H1 (cell line): ENCODE measurements around the gene HOXA13. TPM values are rescaled to one million over a fixed set of nuclear protein-coding genes. Genes with fewer than 3 reads are reported as not detected.

Source experiments
- CTCF ChIA-PET: fragments of 300-600 bp; sonication (Branson Sonifier 250); formaldehyde crosslinking; loops from one replicate; lab custom pipeline; 2021; ENCODE audit not compliant: partially characterized antibody; lab: Charles Lee
- POLR2A ChIA-PET: fragments of 300-600 bp; sonication (Branson Sonifier 250); formaldehyde crosslinking; loops from one replicate; lab custom pipeline; 2021; ENCODE audit warnings: inconsistent platforms; ENCODE audit not compliant: partially characterized antibody; lab: Charles Lee
- DNase-seq, 2 experiments: peaks; one replicate each; pipeline versions ENCODE4 v3.0.0 to v3.0.0-alpha.2; 2010 to 2022; ENCODE audit warnings: low spot score in 2 of 2, low read depth in 1 of 2, mixed read lengths in 1 of 2
- FAIRE-seq: peaks from 2 replicates; lab custom pipeline; 2011; peaks lifted over from hg19 to GRCh38; lab: Jason Lieb, UNC
- H2AFZ ChIP-seq: 2 replicates; pipeline ENCODE4 v1.8.1; 2012; ENCODE audit warnings: low read length, inconsistent platforms
- H2AK5ac ChIP-seq: 2 replicates; pipeline ENCODE4 v1.6.1; 2013; ENCODE audit warnings: low read depth, low read length
- H2BK120ac ChIP-seq: replicated peaks from 2 replicates; pipeline ENCODE3; 2013; ENCODE audit warnings: low read depth, low read length, inconsistent platforms
- H2BK12ac ChIP-seq: 2 replicates; pipeline ENCODE4 v1.6.1; 2013; ENCODE audit warnings: low read depth, low read length
- H2BK15ac ChIP-seq: 2 replicates; pipeline ENCODE4 v1.6.1; 2013; ENCODE audit warnings: low read length
- H2BK20ac ChIP-seq: 2 replicates; pipeline ENCODE4 v1.6.1; 2013; ENCODE audit warnings: low read length
- H2BK5ac ChIP-seq: 2 replicates; pipeline ENCODE4 v1.6.1; 2013; ENCODE audit warnings: low read depth, low read length
- H3K14ac ChIP-seq: 2 replicates; pipeline ENCODE4 v1.6.1; 2013; ENCODE audit warnings: inconsistent platforms; ENCODE audit not compliant: insufficient read length
- H3K18ac ChIP-seq: 2 replicates; pipeline ENCODE4 v1.6.1; 2013; ENCODE audit warnings: low read length; ENCODE audit errors: extremely low read depth
- H3K23ac ChIP-seq: 2 replicates; pipeline ENCODE4 v1.6.1; 2013; ENCODE audit warnings: inconsistent platforms; ENCODE audit not compliant: insufficient read length
- H3K23me2 ChIP-seq: 2 replicates; pipeline ENCODE4 v1.6.1; 2013; ENCODE audit warnings: low read depth, low read length
- H3K27ac ChIP-seq: 2 replicates; pipeline ENCODE4 v1.6.1; 2011; ENCODE audit warnings: low read depth, low read length, inconsistent platforms
- H3K27me3 ChIP-seq, 4 experiments: replicated peaks in 1 of 4; 1 replicate in 1 of 4; 2 replicates in 3 of 4; pipeline versions ENCODE4 v1.6.1 to v1.8.1; 2011 to 2013; ENCODE audit warnings: low read length in 3 of 4, mild to moderate bottlenecking in 3 of 4, inconsistent platforms in 2 of 4, mixed read lengths in 2 of 4, moderate library complexity in 1 of 4; ENCODE audit not compliant: control insufficient read depth in 3 of 4, insufficient read depth in 3 of 4; ENCODE audit errors: extremely low read depth in 1 of 4
- H3K36me3 ChIP-seq, 4 experiments: 2 replicates each; pipeline versions ENCODE4 v1.6.1 to v1.8.1; 2011 to 2013; ENCODE audit warnings: mild to moderate bottlenecking in 4 of 4, low read length in 3 of 4, moderate library complexity in 2 of 4, control low read depth in 1 of 4, inconsistent platforms in 1 of 4; ENCODE audit not compliant: insufficient read depth in 4 of 4, control insufficient read depth in 2 of 4
- H3K4ac ChIP-seq: replicated peaks from 2 replicates; pipeline ENCODE3; 2013; ENCODE audit warnings: low read length, low read depth, mixed read lengths, inconsistent platforms; ENCODE audit not compliant: insufficient read length
- H3K4me1 ChIP-seq, 4 experiments: replicated peaks in 1 of 4; 1 replicate in 1 of 4; 2 replicates in 3 of 4; pipeline versions ENCODE4 v1.6.1 to v1.8.1; 2011 to 2013; ENCODE audit warnings: low read length in 3 of 4, inconsistent platforms in 2 of 4, mixed read lengths in 1 of 4; ENCODE audit not compliant: insufficient read depth in 4 of 4, control insufficient read depth in 3 of 4
- H3K4me2 ChIP-seq, 2 experiments: 2 replicates each; pipeline versions ENCODE4 v1.6.1 to v1.8.1; 2011 to 2013; ENCODE audit warnings: low read depth in 2 of 2, low read length in 2 of 2, control low read depth in 1 of 2, inconsistent platforms in 1 of 2, mild to moderate bottlenecking in 1 of 2; ENCODE audit not compliant: insufficient read depth in 1 of 2
- H3K4me3 ChIP-seq, 4 experiments: fragments of 200-600, 300-600 bp in 1 of 4; sonication (generic), shearing (Covaris generic), sonication (Bioruptor Twin) in 1 of 4; 2 replicates each; pipeline versions ENCODE4 v1.5.1 to v1.8.1; 2011 to 2016; ENCODE audit warnings: low read length in 4 of 4, low read depth in 3 of 4, control low read depth in 2 of 4, inconsistent platforms in 2 of 4, mild to moderate bottlenecking in 2 of 4, mixed read lengths in 1 of 4, moderate library complexity in 1 of 4; ENCODE audit not compliant: insufficient read depth in 2 of 4; ENCODE audit errors: extremely low read depth in 1 of 4
- H3K56ac ChIP-seq: replicated peaks from 2 replicates; pipeline ENCODE3; 2013; ENCODE audit warnings: low read depth, mild to moderate bottlenecking, mixed read lengths, low read length, inconsistent platforms; ENCODE audit not compliant: insufficient read length
- H3K79me1 ChIP-seq: 2 replicates; pipeline ENCODE4 v1.6.1; 2013; ENCODE audit warnings: low read depth, low read length, control low read depth
- H3K79me2 ChIP-seq, 2 experiments: 2 replicates each; pipeline versions ENCODE4 v1.6.1 to v1.8.1; 2012 to 2013; ENCODE audit warnings: low read length in 2 of 2, mild to moderate bottlenecking in 2 of 2, inconsistent platforms in 1 of 2; ENCODE audit not compliant: insufficient read depth in 2 of 2, control insufficient read depth in 1 of 2
- H3K9ac ChIP-seq, 4 experiments: replicated peaks in 1 of 4; 1 replicate in 1 of 4; 2 replicates in 3 of 4; pipeline versions ENCODE4 v1.6.1 to v1.8.1; 2011 to 2013; ENCODE audit warnings: low read depth in 3 of 4, low read length in 3 of 4, control low read depth in 2 of 4, mild to moderate bottlenecking in 2 of 4, moderate library complexity in 2 of 4, inconsistent platforms in 1 of 4; ENCODE audit errors: extremely low read depth in 1 of 4
- H3K9me3 ChIP-seq, 2 experiments: 2 replicates each; pipeline versions ENCODE4 v1.6.1 to v1.8.1; 2012 to 2013; ENCODE audit warnings: mild to moderate bottlenecking in 2 of 2, moderate library complexity in 2 of 2, control low read depth in 1 of 2, inconsistent platforms in 1 of 2, low read depth in 1 of 2, low read length in 1 of 2, mixed read lengths in 1 of 2; ENCODE audit not compliant: insufficient read depth in 2 of 2
- H4K20me1 ChIP-seq, 2 experiments: replicated peaks in 1 of 2; 2 replicates each; pipeline versions ENCODE3 to v1.8.1; 2011 to 2013; ENCODE audit warnings: inconsistent platforms in 2 of 2, low read length in 2 of 2, mild to moderate bottlenecking in 1 of 2; ENCODE audit not compliant: insufficient read depth in 2 of 2, control insufficient read depth in 1 of 2
- H4K5ac ChIP-seq: 2 replicates; pipeline ENCODE4 v1.6.1; 2013; ENCODE audit warnings: low read length, low read depth, mixed read lengths, inconsistent platforms; ENCODE audit not compliant: insufficient read length
- H4K8ac ChIP-seq: 2 replicates; pipeline ENCODE4 v1.8.0; 2013; ENCODE audit warnings: mild to moderate bottlenecking, moderate library complexity, low read length, inconsistent platforms; ENCODE audit not compliant: insufficient read depth; ENCODE audit errors: extremely low read depth
- H4K91ac ChIP-seq: replicated peaks from 2 replicates; pipeline ENCODE3; 2013; ENCODE audit warnings: low read length, mixed read lengths, inconsistent platforms; ENCODE audit not compliant: insufficient read length
- RNF2 ChIP-seq: fragments of 200-900, 300-1000 bp; sonication (generic); IDR thresholded peaks from 2 replicates; pipeline ENCODE4 v1.7.1; 2016; ENCODE audit warnings: borderline replicate concordance, low read depth, mild to moderate bottlenecking, antibody characterized with exemption, low read length; ENCODE audit not compliant: poor library complexity, severe bottlenecking; ENCODE audit errors: missing control alignments
- RXRA ChIP-seq: IDR thresholded peaks from 2 replicates; pipeline ENCODE4 v1.6.1; 2011; ENCODE audit warnings: low read depth, mild to moderate bottlenecking, low read length, moderate library complexity; ENCODE audit not compliant: insufficient read depth
- WGBS, 2 experiments: shearing (Covaris generic) in 1 of 2; methylation state at CpG; one replicate each; pipeline versions ENCODE4 v1.1.6 to v1.1.7; 2013 to 2015; ENCODE audit warnings: low lambda C conversion rate in 2 of 2, mixed read lengths in 2 of 2, inconsistent platforms in 1 of 2, low coverage in 1 of 2, missing lambda C conversion rate in 1 of 2; ENCODE audit not compliant: insufficient replicate concordance in 2 of 2, insufficient coverage in 1 of 2, insufficient read length in 1 of 2; ENCODE audit errors: extremely low coverage in 1 of 2, missing lambda C conversion rate in 1 of 2; 5-methylcytosine and 5-hydroxymethylcytosine counted together
- polyA plus RNA-seq, 7 experiments: library from polyadenylated mRNA; depleted of rRNA in 3 of 7; stranded (reverse) in 5 of 7; unstranded in 2 of 7; fragments of >200 nt in 5 of 7; fragments of 200-250 nt in 2 of 7; gene quantifications; 1 replicate in 5 of 7; 2 replicates in 1 of 7; 4 replicates in 1 of 7; pipeline versions ENCODE4 v1.2.1 to v1.2.3, GENCODE V29; 2011 to 2013; ENCODE audit warnings: missing spikeins in 2 of 7, mixed read lengths in 2 of 7
- total RNA-seq: library from RNA; stranded (reverse); fragmentation: NEBNext Ultra II Directional; extraction: Animal tissue kit (Norgen Biotek cat#: 25700); gene quantifications from 2 replicates; pipeline ENCODE4 v1.2.1, GENCODE V29; 2021

Gene HOXA13
- total and polyA plus RNA-seq, 2 of the 8 experiments (the other 6 are each of a cell fraction or from before 2014, with no cell fraction given): not detected

DNA sequence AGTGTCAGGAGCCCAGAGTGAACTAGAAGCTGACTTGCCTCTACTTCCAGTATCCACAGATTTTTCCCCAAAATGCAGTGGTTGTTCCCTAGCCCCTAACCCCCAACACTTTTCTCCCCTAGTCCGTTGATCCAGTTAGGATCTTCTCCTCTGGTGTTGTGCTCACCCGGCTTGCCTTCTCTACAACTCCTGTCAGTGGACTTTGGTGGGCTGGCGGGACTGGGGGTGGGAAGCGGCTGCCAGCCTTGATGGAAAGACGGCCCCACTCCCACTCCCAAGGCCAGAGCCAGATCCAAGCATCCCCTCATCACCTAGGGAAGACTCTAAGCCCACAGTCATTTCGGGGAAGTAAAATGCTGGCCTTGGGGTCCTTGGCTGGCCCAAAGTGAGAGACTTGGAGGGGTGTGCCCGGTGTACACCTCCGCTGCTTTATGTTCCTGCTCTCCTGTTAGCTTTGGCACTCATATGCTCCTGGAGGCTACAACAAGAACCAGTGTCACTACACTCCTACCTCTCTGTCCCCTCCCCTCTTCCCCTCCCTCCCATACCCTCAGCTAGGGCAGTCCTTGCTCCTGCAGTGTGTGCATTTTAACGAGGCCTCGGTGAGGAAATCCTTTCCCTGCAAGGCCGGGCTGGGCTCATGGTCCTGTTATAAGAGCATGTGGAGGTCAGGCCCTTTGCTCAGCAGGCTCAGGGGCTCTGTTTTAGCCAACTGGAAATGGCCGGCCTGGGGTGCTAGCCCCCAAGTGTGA lies 24.8 kb downstream of the HOXA13 start:
- peaks cover 4 to 11% (median 5%) of the 10 kb centered on the region in 4 experiments; a peak in 5 of 7 replicates for H3K4me1 ChIP-seq
- H3K9me3 ChIP-seq: no peaks in the 10 kb centered on the region; a peak in 1 of 4 replicates
- H3K4me2 ChIP-seq: no peak overlapping the region
- no peak overlapping the region for H3K9ac ChIP-seq
- H3K14ac ChIP-seq: no peak overlapping the region
- H2BK5ac ChIP-seq: no peak overlapping the region
- H3K23ac ChIP-seq: no peak overlapping the region
- H2BK120ac ChIP-seq: no peak overlapping the region
- peaks cover 95 to 100% (median 99%) of the 10 kb centered on the region in 4 experiments for H3K27me3 ChIP-seq
- no peaks in the 10 kb centered on the region for H3K79me1 ChIP-seq
- no peaks in the 10 kb centered on the region for H3K79me2 ChIP-seq
- no peak overlapping the region for H2AK5ac ChIP-seq
- 43% methylated on average over 12 of the region's 12 CpGs; no CpG with 5 or more reads in 1 of the 2 experiments for WGBS, 2 experiments
- DNase-seq: peak in 1 of 2 experiments; percentile 45
- H2BK12ac ChIP-seq: no peak overlapping the region
- H3K36me3 ChIP-seq: peaks cover 0 to 18% (median 0%) of the 10 kb centered on the region in 4 experiments; a peak in 1 of 8 replicates
- no peak overlapping the region for H4K8ac ChIP-seq
- peaks cover 39 to 55% of the 10 kb centered on the region in 2 experiments for H4K20me1 ChIP-seq
- no peak overlapping the region for H3K27ac ChIP-seq
- H2BK15ac ChIP-seq: no peak overlapping the region
- H2AFZ ChIP-seq: no peak overlapping the region
- H3K4ac ChIP-seq: no peak overlapping the region
- TF ChIP-seq RXRA (no peak), RNF2 (peak; percentile 84)
- TF ChIP-seq, all 59 proteins: peak for 1
- no peak overlapping the region for H2BK20ac ChIP-seq
- no peaks in the 10 kb centered on the region; the same call in 1 of the 2 replicates for H3K23me2 ChIP-seq
- ChIA-PET CTCF (interaction anchor here (0.8 to 5.4 kb wide), 8 partner anchors 10 to 67 kb away, joined by 3 to 20 read pairs (median 4); partner anchors contain the start of genes EVX1, HOXA11, HOXA5 and HOXA9), POLR2A (no interaction called here)
- no peak overlapping the region for H4K5ac ChIP-seq
- H4K91ac ChIP-seq: no peak overlapping the region
- no peak for FAIRE-seq
- H3K4me3 ChIP-seq: no peak overlapping the region
- no peak overlapping the region for H3K56ac ChIP-seq
- no peak overlapping the region for H3K18ac ChIP-seq
